Stimulated activated naive CD8-positive, alpha-beta T cell treated with anti-CD3 and anti-CD28 coated beads, Interleukin-15, Interleukin-2, amounts not matched to agents 100 U/mL and 50 U/mL, for 24 hours (primary cell): ENCODE data around the gene ADAMTSL3.
A peak's percentile ranks its signal among the peaks of the same experiment; 100 is the strongest.

Source experiments
- ATAC-seq: fragments of 150-1000 bp; cut with Tn5 transposase; one replicate; pipeline ENCODE4 v1.10.0; 2021
- DNase-seq: peaks from one replicate; pipeline ENCODE4 v3.0.0; 2021

ADAMTSL3 gene

GRCh38 chr15:83830381-83830780 is 176.5 kb downstream of the ADAMTSL3 start:
- no peak for ATAC-seq
- no peak for DNase-seq

GRCh38 chr15:83833569-83833968 is 179.6 kb downstream of the ADAMTSL3 start:
- no peak for ATAC-seq
- DNase-seq = no peak

- no peak for ATAC-seq
- DNase-seq = no peak
Measured at GRCh38 chr15:83835479-83835878, 181.6 kb downstream of the ADAMTSL3 start.

- DNase-seq (peak; percentile 8), ATAC-seq (no peak)
Measured at GRCh38 chr15:83837945-83838571, 184.1 kb downstream of the ADAMTSL3 start.

- ATAC-seq (no peak), DNase-seq (no peak)
Measured at GRCh38 chr15:83838763-83839162, 184.8 kb downstream of the ADAMTSL3 start.

- ATAC-seq = no peak
Measured at GRCh38 chr15:83842281-83842680, 188.4 kb downstream of the ADAMTSL3 start.

GRCh38 chr15:83843471-83843871 is 189.5 kb downstream of the ADAMTSL3 start:
- no peak for ATAC-seq

More at GRCh38 chr15:83842281-83842680, 188.4 kb downstream of the ADAMTSL3 start:
- no peak for DNase-seq

GRCh38 chr15:83844742-83845141 is 190.8 kb downstream of the ADAMTSL3 start:
- DNase-seq (no peak), ATAC-seq (no peak)

More at GRCh38 chr15:83843471-83843871, 189.5 kb downstream of the ADAMTSL3 start:
- DNase-seq = no peak

- ATAC-seq = no peak
- DNase-seq = no peak
Measured at GRCh38 chr15:83845230-83845629, 191.3 kb downstream of the ADAMTSL3 start.

- ATAC-seq (no peak), DNase-seq (no peak)
Measured at GRCh38 chr15:83846847-83847246, 192.9 kb downstream of the ADAMTSL3 start.

- ATAC-seq (no peak), DNase-seq (no peak)
Measured at GRCh38 chr15:83848315-83849050, 194.6 kb downstream of the ADAMTSL3 start.

- no peak for DNase-seq
- ATAC-seq = no peak
Measured at GRCh38 chr15:83850015-83850414, 196.1 kb downstream of the ADAMTSL3 start.

GRCh38 chr15:83850501-83851245 is 196.8 kb downstream of the ADAMTSL3 start:
- ATAC-seq (no peak), DNase-seq (no peak)

- ATAC-seq (no peak), DNase-seq (no peak)
Measured at GRCh38 chr15:83853232-83853631, 199.3 kb downstream of the ADAMTSL3 start.

- DNase-seq = no peak
- no peak for ATAC-seq
Measured at GRCh38 chr15:83854321-83854720, 200.4 kb downstream of the ADAMTSL3 start.

- ATAC-seq (no peak), DNase-seq (no peak)
Measured at GRCh38 chr15:83854950-83855707, 201.2 kb downstream of the ADAMTSL3 start.

- DNase-seq (no peak), ATAC-seq (no peak)
Measured at GRCh38 chr15:83855956-83856355, 202.0 kb downstream of the ADAMTSL3 start.

GRCh38 chr15:83858820-83859505 is 205.0 kb downstream of the ADAMTSL3 start:
- ATAC-seq (no peak), DNase-seq (no peak)

- no peak for ATAC-seq
- DNase-seq = no peak
Measured at GRCh38 chr15:83866692-83867091, 212.8 kb downstream of the ADAMTSL3 start.

- no peak for ATAC-seq
- DNase-seq = no peak
Measured at GRCh38 chr15:83869341-83869740, 215.4 kb downstream of the ADAMTSL3 start.

- ATAC-seq (no peak), DNase-seq (no peak)
Measured at GRCh38 chr15:83871808-83872559, 218.1 kb downstream of the ADAMTSL3 start.
